T-cell (primary cell): ENCODE results near the gene IVD. TPM values are rescaled to one million over a fixed set of nuclear protein-coding genes. Genes with fewer than 3 reads are reported as not detected.
A peak's percentile ranks its signal among the peaks of the same experiment; 100 is the strongest.

Experiments
- ATAC-seq, 4 experiments: fragments of 200-7000 bp in 3 of 4; fragments of 150-1000 bp in 1 of 4; cut with Tn5 transposase; replicated peaks in 1 of 4; 1 replicate in 3 of 4; 2 replicates in 1 of 4; pipeline ENCODE4 v1.10.0; 2021; ENCODE audit warnings: moderate library complexity in 3 of 4, mild to moderate bottlenecking in 2 of 4, moderate number of reproducible peaks in 1 of 4
- CTCF ChIA-PET, 2 donors: fragments of 300-600 bp; sonication (Branson Sonifier 250); formaldehyde crosslinking; loops; one replicate each; lab custom pipeline; 2022; ENCODE audit warnings: antibody characterized with exemption in 2 of 2; lab: Charles Lee
- POLR2A ChIA-PET, 2 donors: fragments of 300-600 bp; sonication (Branson Sonifier 250); formaldehyde crosslinking; loops; one replicate each; lab custom pipeline; 2022; ENCODE audit warnings: antibody characterized with exemption in 2 of 2; lab: Charles Lee
- DNase-seq, 35 experiments: peaks; one replicate each; pipeline versions ENCODE4 v3.0.0 to v3.0.0-alpha.2; 2013 to 2023
- H3K27ac ChIP-seq: one replicate; pipeline ENCODE4 v1.5.1; 2013; ENCODE audit warnings: low read length
- H3K27me3 ChIP-seq, 2 experiments: replicated peaks in 1 of 2; 1 replicate in 1 of 2; 2 replicates in 1 of 2; pipeline versions ENCODE4 v1.6.1 to v1.7.0; 2013; ENCODE audit warnings: low read length in 1 of 2, mixed read lengths in 1 of 2; ENCODE audit not compliant: control insufficient read depth in 2 of 2, insufficient read depth in 2 of 2; ENCODE audit errors: extremely low read depth in 1 of 2
- H3K36me3 ChIP-seq, 2 donors: 1 replicate in 1 of 2; 2 replicates in 1 of 2; pipeline versions ENCODE4 v1.6.1 to v1.7.0; 2013; ENCODE audit warnings: low read length in 1 of 2; ENCODE audit not compliant: control insufficient read depth in 2 of 2, insufficient read depth in 1 of 2; ENCODE audit errors: extremely low read depth in 1 of 2
- H3K4me1 ChIP-seq, 2 experiments: 1 replicate in 1 of 2; 2 replicates in 1 of 2; pipeline versions ENCODE4 v1.6.1 to v1.7.0; 2013; ENCODE audit warnings: low read length in 2 of 2, mixed read lengths in 1 of 2; ENCODE audit not compliant: insufficient read depth in 2 of 2, control insufficient read depth in 1 of 2; ENCODE audit errors: extremely low read depth in 1 of 2
- H3K4me3 ChIP-seq, 2 donors: 1 replicate in 1 of 2; 2 replicates in 1 of 2; pipeline versions ENCODE4 v1.5.1 to v1.7.0; 2013; ENCODE audit warnings: mild to moderate bottlenecking in 2 of 2, low read length in 1 of 2, moderate library complexity in 1 of 2; ENCODE audit not compliant: control insufficient read depth in 1 of 2; ENCODE audit errors: extremely low read depth in 1 of 2
- H3K9me3 ChIP-seq: 2 replicates; pipeline ENCODE4 v1.7.0; 2013
- H3K27ac Mint-ChIP-seq, 2 donors: one replicate each; pipeline ENCODE4 v1.8.0; 2020 to 2021; ENCODE audit warnings: mild to moderate bottlenecking in 2 of 2, mixed read lengths in 2 of 2
- H3K27me3 Mint-ChIP-seq, 2 donors: one replicate each; pipeline ENCODE4 v1.8.0; 2021 to 2022; ENCODE audit warnings: mixed read lengths in 2 of 2
- H3K36me3 Mint-ChIP-seq: one replicate; pipeline ENCODE4 v1.8.0; 2021; ENCODE audit warnings: mixed read lengths
- H3K4me1 Mint-ChIP-seq, 3 donors: one replicate each; pipeline ENCODE4 v1.8.0; 2020 to 2022; ENCODE audit warnings: mixed read lengths in 3 of 3, mild to moderate bottlenecking in 1 of 3
- H3K4me3 Mint-ChIP-seq, 3 donors: one replicate each; pipeline ENCODE4 v1.8.0; 2020 to 2022; ENCODE audit warnings: mild to moderate bottlenecking in 3 of 3, mixed read lengths in 3 of 3, moderate library complexity in 3 of 3
- H3K9me3 Mint-ChIP-seq, 3 donors: one replicate each; pipeline ENCODE4 v1.8.0; 2020 to 2022; ENCODE audit warnings: mixed read lengths in 3 of 3
- WGBS: methylation state at CpG from one replicate; pipeline ENCODE4 v1.1.5; 2013; ENCODE audit warnings: missing lambda C conversion rate; ENCODE audit not compliant: insufficient coverage; 5-methylcytosine and 5-hydroxymethylcytosine counted together
- total RNA-seq, 35 experiments: library from RNA in 6 of 35; stranded (reverse) in 6 of 35; fragments of 120-200 nt in 1 of 35; gene quantifications; one replicate each; pipeline versions ENCODE4 v1.2.1 to v1.2.4 and lab custom pipeline; 2013 to 2026

IVD gene
- total RNA-seq, 5 donors from 2014 or later (not counting 1 experiment from before 2014, with no cell fraction given), result 52.3 to 89.8 (median 81.4) TPM

DNA sequence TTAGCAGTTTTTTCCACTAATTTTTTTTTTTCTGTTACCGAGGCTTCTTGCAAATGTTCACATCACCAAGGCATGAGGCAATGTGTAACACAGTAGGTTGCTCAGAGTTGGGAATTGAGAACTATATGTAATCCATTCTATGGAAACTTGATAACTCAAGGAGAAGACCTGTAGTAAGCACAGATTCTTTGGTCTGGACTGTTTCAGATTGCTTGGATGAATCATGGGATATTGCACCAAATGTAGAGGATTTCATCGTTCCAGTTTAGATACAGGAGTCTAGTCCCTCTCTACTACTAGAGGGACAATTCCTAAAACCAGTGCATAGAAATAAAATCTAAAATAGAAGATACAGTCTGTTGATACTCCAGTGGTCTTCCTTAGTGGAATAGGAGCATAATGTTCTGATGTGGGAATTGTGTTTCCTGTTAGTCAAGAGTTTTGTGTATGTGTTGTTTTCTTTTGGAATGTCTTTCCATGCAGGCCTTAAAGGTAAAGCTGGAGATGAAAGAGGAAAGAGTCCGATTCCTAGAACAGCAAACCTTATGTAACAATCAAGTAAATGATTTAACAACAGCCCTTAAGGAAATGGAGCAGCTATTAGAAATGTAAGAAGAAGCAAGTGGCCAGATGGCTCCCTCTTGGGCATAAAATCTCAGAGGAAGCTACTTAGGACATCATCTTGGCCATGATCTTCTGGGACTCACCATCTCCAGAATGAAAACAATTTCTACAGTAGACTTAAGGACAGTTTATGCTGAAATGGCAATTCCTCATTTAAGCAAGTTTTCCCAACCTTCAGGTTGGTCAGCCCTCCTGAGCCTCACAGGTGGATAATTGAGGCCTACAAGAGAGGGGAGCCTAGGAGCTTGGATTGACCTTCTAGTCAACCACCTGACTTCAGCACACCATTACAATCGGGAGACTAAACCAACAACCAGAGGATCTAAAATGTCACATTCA, 12.3 kb upstream of the IVD start:
- peaks cover 0 to 5% of the 10 kb centered on the region in 2 experiments for H3K4me1 ChIP-seq
- no peaks in the 10 kb centered on the region for H3K27me3 ChIP-seq
- no peak overlapping the region for H3K27ac ChIP-seq
- H3K9me3 Mint-ChIP-seq, result no peaks in the 10 kb centered on the region
- no peak overlapping the region for H3K4me3 ChIP-seq
- H3K27ac Mint-ChIP-seq, result no peak overlapping the region
- ATAC-seq (no peak), DNase-seq (no peak)
- peaks cover 5 to 30% of the 10 kb centered on the region in 2 donors for H3K36me3 ChIP-seq
- 88% methylated on average over 1 of the region's 4 CpGs for WGBS
- peaks cover 26% of the 10 kb centered on the region for H3K36me3 Mint-ChIP-seq
- ChIA-PET CTCF (no interaction called here), POLR2A (no interaction called here)
- peaks cover 6 to 8% (median 7%) of the 10 kb centered on the region in 3 donors for H3K4me1 Mint-ChIP-seq
- H3K27me3 Mint-ChIP-seq, result no peaks in the 10 kb centered on the region
- no peaks in the 10 kb centered on the region for H3K9me3 ChIP-seq
- no peak overlapping the region for H3K4me3 Mint-ChIP-seq

DNA sequence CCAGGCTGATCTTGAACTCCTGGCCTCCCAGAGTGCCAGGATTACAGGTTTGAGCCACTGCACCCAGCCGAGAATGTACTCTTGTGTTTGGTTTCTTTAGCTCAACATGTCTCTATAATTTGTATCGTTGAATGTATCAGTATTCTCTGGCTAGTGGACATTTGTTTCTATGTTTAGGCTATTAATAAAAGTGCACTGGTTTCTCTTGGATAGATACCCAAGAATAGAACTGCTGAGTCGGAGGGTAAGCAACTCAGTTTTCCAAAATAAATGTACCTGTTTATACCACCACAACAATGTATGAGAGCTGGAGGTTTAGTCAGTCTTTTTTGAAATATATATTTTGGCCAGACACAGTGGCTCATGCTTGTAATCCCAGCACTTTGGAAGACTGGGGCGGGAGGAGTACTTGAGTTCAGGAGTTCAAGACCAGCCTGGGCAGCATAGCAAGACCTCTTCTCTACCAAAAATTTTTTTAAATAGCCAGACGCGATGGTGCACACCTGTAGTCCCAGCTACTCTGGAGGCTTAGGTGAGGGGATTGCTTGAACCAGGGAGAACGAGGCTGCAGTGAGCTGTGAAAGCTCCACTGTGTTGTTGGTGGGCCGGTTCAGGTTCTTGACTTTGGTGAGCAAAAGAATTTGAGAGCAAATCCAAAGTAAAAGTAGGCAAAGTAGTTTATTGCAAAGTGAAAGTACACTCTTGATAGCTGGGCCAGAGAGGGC, 7.7 kb upstream of the IVD start:
- H3K27ac Mint-ChIP-seq, result peak overlapping the region; percentile 2 to 50
- peaks cover 8 to 9% of the 10 kb centered on the region in 2 experiments for H3K4me1 ChIP-seq
- peak in 1 of 4 experiments; percentile 19 for ATAC-seq
- H3K36me3 ChIP-seq, result peaks cover 0 to 4% of the 10 kb centered on the region in 2 donors
- H3K9me3 ChIP-seq, result no peaks in the 10 kb centered on the region
- CTCF ChIA-PET, result interaction anchor here (0.5 to 0.9 kb wide), 4 partner anchors 25 to 171 kb away, joined by 3 to 7 read pairs (median 3); no protein-coding TSS in a partner anchor
- H3K27me3 Mint-ChIP-seq, result no peaks in the 10 kb centered on the region
- WGBS, result 68% methylated on average over 3 of the region's 8 CpGs
- H3K4me3 ChIP-seq, result no peak overlapping the region
- no peak for DNase-seq
- H3K4me3 Mint-ChIP-seq, result peak overlapping the region in 1 of 3 donors; percentile 44
- H3K27me3 ChIP-seq, result no peaks in the 10 kb centered on the region
- no peaks in the 10 kb centered on the region for H3K9me3 Mint-ChIP-seq
- POLR2A ChIA-PET, result no interaction called here
- H3K36me3 Mint-ChIP-seq, result peaks cover 6% of the 10 kb centered on the region
- H3K27ac ChIP-seq, result no peak overlapping the region
- H3K4me1 Mint-ChIP-seq, result peaks cover 16 to 23% (median 19%) of the 10 kb centered on the region in 3 donors

DNA sequence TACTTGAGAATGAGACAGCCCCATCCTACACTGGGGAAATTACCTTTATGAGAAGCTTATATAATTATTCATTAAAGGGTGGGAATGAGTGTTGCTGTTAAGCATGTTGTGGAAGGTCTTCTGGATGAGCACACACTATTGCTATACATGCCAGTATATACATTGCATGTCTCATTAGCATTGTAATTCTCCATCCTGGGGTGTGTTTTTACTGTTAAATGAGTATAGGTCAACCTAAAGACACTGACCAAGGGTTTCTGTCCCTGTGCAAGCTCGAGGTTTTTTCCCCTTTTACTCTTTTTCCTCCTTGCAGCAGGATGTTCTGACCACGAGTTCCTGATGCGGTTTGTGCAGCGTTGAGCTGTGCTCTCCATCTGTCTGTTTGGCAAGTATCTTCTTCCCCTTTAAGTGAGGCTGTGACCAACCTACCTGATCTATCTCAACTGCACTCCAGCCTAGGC, 7.2 kb upstream of the IVD start:
- Histone ChIP-seq H3K27ac (no peak overlapping the region), H3K4me3 (peak overlapping the region in 1 of 2 donors; percentile 44), H3K9me3 (no peaks in the 10 kb centered on the region), H3K27me3 (no peaks in the 10 kb centered on the region), H3K4me1 (peaks cover 8 to 15% of the 10 kb centered on the region in 2 experiments), H3K36me3 (peaks cover 0 to 3% of the 10 kb centered on the region in 2 donors)
- no CpG with 5 or more reads among the region's 4 CpGs for WGBS
- ATAC-seq (peak; percentile 52 to 85 (median 66)), DNase-seq (peak in 3 of 35 experiments; percentile 6 to 31 (median 16))
- peaks cover 3% of the 10 kb centered on the region for H3K36me3 Mint-ChIP-seq
- peak overlapping the region in 1 of 3 donors; percentile 44 for H3K4me3 Mint-ChIP-seq
- no peaks in the 10 kb centered on the region for H3K27me3 Mint-ChIP-seq
- peaks cover 16 to 23% (median 20%) of the 10 kb centered on the region in 3 donors for H3K4me1 Mint-ChIP-seq
- H3K9me3 Mint-ChIP-seq, result no peaks in the 10 kb centered on the region
- CTCF ChIA-PET, result interaction anchor here (0.5 to 0.9 kb wide), 4 partner anchors 11 to 27 kb away, joined by 3 to 7 read pairs (median 3); partner anchors contain the start of gene KNSTRN (in 1 of the 2)
- POLR2A ChIA-PET, result interaction anchor here in 1 of 2 donors (0.5 kb wide), 1 partner anchor 619 kb away, joined by 3 read pairs; no protein-coding TSS in a partner anchor
- H3K27ac Mint-ChIP-seq, result peak overlapping the region; percentile 2 to 50

DNA sequence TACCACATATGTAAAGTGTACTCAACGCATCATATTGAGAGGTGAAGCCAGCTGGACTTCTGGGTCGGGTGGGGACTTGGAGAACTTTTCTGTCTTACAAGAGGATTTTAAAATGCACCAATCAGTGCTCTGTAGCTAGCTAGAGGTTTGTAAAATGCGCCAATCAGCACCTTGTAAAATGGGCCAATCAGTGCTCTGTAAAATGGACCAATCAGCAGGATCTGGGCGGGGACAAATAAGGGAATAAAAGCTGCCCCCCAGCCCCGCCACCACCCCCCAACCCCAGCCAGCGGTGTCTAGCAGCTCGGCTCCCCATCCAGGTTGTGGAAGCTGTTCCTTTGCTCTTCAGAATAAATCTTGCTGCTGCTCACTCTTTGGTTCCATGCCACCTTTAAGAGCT, 6.2 kb upstream of the IVD start:
- Mint-ChIP-seq H3K4me3 (no peak overlapping the region), H3K27me3 (no peaks in the 10 kb centered on the region), H3K27ac (no peak overlapping the region), H3K36me3 (no peaks in the 10 kb centered on the region), H3K4me1 (peaks cover 16 to 28% (median 24%) of the 10 kb centered on the region in 3 donors), H3K9me3 (no peaks in the 10 kb centered on the region)
- no peaks in the 10 kb centered on the region for H3K9me3 ChIP-seq
- no peak overlapping the region for H3K27ac ChIP-seq
- POLR2A ChIA-PET, result interaction anchor here in 1 of 2 donors (0.7 kb wide), 1 partner anchor 113 kb away, joined by 3 read pairs; no protein-coding TSS in a partner anchor
- WGBS, result 90% methylated on average over 2 of the region's 7 CpGs
- H3K36me3 ChIP-seq, result no peaks in the 10 kb centered on the region
- peaks cover 8 to 22% of the 10 kb centered on the region in 2 experiments for H3K4me1 ChIP-seq
- no peak for DNase-seq
- no peaks in the 10 kb centered on the region for H3K27me3 ChIP-seq
- CTCF ChIA-PET, result interaction anchor here (0.6 to 0.8 kb wide), 2 partner anchors 34 to 107 kb away, joined by 5 read pairs; no protein-coding TSS in a partner anchor
- ATAC-seq, result no peak
- no peak overlapping the region for H3K4me3 ChIP-seq

DNA sequence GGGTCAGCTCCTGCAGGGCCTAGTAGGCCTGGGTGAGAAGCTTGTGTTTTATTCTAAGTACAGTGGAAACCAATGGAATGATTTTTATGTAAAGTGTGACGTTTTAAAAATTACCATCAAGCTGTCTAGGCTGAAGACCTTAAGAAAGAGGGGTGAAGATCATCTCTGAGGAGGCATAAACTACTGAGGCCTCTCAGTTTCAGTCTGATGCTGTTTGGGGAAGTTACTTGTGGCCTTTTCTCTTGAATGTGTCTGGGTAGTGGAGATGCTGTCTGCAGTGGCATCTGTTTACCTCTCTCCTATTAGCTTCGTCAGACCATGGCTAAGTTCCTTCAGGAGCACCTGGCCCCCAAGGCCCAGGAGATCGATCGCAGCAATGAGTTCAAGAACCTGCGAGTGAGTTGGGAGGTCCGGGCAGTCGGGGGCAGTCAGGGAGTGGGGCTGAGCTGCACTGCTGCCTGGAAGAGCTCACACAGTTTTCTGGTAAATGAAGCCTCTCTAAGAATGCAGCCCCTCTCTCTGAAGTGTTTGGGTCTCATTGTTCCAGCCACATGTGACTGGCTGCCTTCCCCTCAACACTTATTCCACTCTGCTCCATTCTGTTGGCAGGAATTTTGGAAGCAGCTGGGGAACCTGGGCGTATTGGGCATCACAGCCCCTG, 1.9 kb downstream of the IVD start:
- Mint-ChIP-seq H3K36me3 (peaks cover 24% of the 10 kb centered on the region), H3K4me1 (peaks cover 24 to 38% (median 37%) of the 10 kb centered on the region in 3 donors), H3K27me3 (no peaks in the 10 kb centered on the region), H3K27ac (peak overlapping the region; percentile 70 to 72), H3K4me3 (peak overlapping the region in 2 of 3 donors; percentile 44 to 45), H3K9me3 (no peaks in the 10 kb centered on the region)
- no peak for ATAC-seq
- Histone ChIP-seq H3K4me1 (peaks cover 7 to 44% of the 10 kb centered on the region in 2 experiments), H3K27ac (no peak overlapping the region), H3K9me3 (no peaks in the 10 kb centered on the region), H3K27me3 (no peaks in the 10 kb centered on the region), H3K4me3 (no peak overlapping the region), H3K36me3 (peaks cover 13 to 33% of the 10 kb centered on the region in 2 donors)
- ChIA-PET POLR2A (interaction anchor here in 1 of 2 donors (0.5 to 0.7 kb wide), 2 partner anchors 10 to 1821 kb away, joined by 4 to 6 read pairs; no protein-coding TSS in a partner anchor), CTCF (interaction anchor here (0.5 to 0.9 kb wide), 3 partner anchors 35 to 66 kb away, joined by 3 to 8 read pairs (median 4); no protein-coding TSS in a partner anchor)
- 98% methylated on average over 5 of the region's 8 CpGs for WGBS
- no peak for DNase-seq
